ENCODE data around the gene ARID2. TPM values are rescaled to one million over a fixed set of nuclear protein-coding genes. Genes with fewer than 3 reads are reported as not detected.

The ARID2 gene
- polyA plus RNA-seq, 3 donors from 2014 or later, result 3.8 to 14.8 (median 4.3) TPM

- Mint-ChIP-seq H3K9me3 (peaks cover 0 to 9% (median 0%) of the 10 kb centered on the region in 6 donors), H3K4me3 (no peak overlapping the region), H3K4me1 (peaks cover 0 to 11% of the 10 kb centered on the region in 2 donors), H3K27me3 (ENCODE audit: low read depth in 3 of 3) (peaks cover 2 to 3% (median 3%) of the 10 kb centered on the region in 3 donors), H3K36me3 (peaks cover 12 to 14% (median 14%) of the 10 kb centered on the region in 3 donors), H3K27ac (no peak overlapping the region)
- DNase-seq, result no peak
Observed at GRCh38 chr12:45703942-45704341, 25.6 kb upstream of the ARID2 start.

GRCh38 chr12:45704968-45705367, 24.5 kb upstream of the ARID2 start:
- H3K36me3 Mint-ChIP-seq, result peaks cover 12 to 14% (median 14%) of the 10 kb centered on the region in 3 donors
- H3K9me3 Mint-ChIP-seq, result peaks cover 0 to 9% (median 0%) of the 10 kb centered on the region in 6 donors
- no peak overlapping the region for H3K4me3 Mint-ChIP-seq
- H3K27me3 Mint-ChIP-seq (ENCODE audit: low read depth in 3 of 3), result peaks cover 2 to 3% (median 3%) of the 10 kb centered on the region in 3 donors
- no peak overlapping the region for H3K27ac Mint-ChIP-seq
- peaks cover 0 to 19% of the 10 kb centered on the region in 2 donors for H3K4me1 Mint-ChIP-seq
- no peak for DNase-seq

GRCh38 chr12:45705404-45705803, 24.1 kb upstream of the ARID2 start:
- peaks cover 0 to 9% (median 0%) of the 10 kb centered on the region in 6 donors for H3K9me3 Mint-ChIP-seq
- no peak overlapping the region for H3K4me3 Mint-ChIP-seq
- peaks cover 12 to 14% (median 14%) of the 10 kb centered on the region in 3 donors for H3K36me3 Mint-ChIP-seq
- peaks cover 0 to 19% of the 10 kb centered on the region in 2 donors for H3K4me1 Mint-ChIP-seq
- no peak overlapping the region for H3K27ac Mint-ChIP-seq
- DNase-seq, result no peak
- H3K27me3 Mint-ChIP-seq (ENCODE audit: low read depth in 3 of 3), result peaks cover 2 to 3% (median 3%) of the 10 kb centered on the region in 3 donors

DNA sequence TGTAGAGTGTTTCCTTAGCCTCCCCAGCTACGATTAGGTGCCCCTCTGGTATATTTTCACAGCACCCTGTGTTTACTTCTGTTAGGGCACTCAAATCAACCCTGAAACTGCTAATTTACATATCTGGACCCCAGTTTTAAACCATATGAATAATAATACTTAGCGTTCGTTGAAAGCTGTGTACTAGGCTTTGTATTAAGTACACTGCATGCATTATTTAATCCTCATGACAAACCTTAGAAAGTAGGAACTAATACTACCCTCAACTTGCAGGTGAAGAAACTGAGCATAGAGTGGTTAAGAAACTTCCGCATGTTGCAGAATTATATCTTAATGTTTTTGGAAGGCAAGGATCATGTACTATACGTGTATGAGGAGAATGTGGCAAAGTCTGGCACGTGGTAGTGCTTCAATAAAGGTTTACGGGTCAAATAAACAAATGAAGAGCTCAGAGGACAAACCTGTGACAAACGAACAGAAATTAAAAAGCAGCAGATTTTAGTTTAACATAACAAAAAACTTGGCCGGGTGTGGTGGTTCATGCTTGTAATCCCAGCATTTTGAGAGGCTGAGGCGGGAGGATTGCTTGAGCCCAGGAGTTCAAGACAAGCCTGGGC, 22.2 kb upstream of the ARID2 start:
- Mint-ChIP-seq H3K4me1 (peaks cover 0 to 19% of the 10 kb centered on the region in 2 donors), H3K9me3 (no peaks in the 10 kb centered on the region), H3K36me3 (peaks cover 7 to 14% (median 12%) of the 10 kb centered on the region in 3 donors), H3K4me3 (no peak overlapping the region), H3K27me3 (ENCODE audit: low read depth in 3 of 3) (peaks cover 2 to 3% (median 3%) of the 10 kb centered on the region in 3 donors), H3K27ac (no peak overlapping the region)
- no peak for DNase-seq

- peaks cover 1 to 4% (median 2%) of the 10 kb centered on the region in 3 donors for H3K27me3 Mint-ChIP-seq (ENCODE audit: low read depth in 3 of 3)
- H3K27ac Mint-ChIP-seq, result peak overlapping the region in 2 of 6 donors; percentile 38 to 65
Observed at GRCh38 chr12:45708363-45708762, 21.1 kb upstream of the ARID2 start.

GRCh38 chr12:45708901-45709300, 20.6 kb upstream of the ARID2 start:
- no peak overlapping the region for H3K4me3 Mint-ChIP-seq
- H3K36me3 Mint-ChIP-seq, result peaks cover 7 to 14% (median 8%) of the 10 kb centered on the region in 3 donors
- H3K27me3 Mint-ChIP-seq (ENCODE audit: low read depth in 3 of 3), result peaks cover 1 to 4% (median 2%) of the 10 kb centered on the region in 3 donors
- H3K27ac Mint-ChIP-seq, result no peak overlapping the region
- peaks cover 5 to 32% of the 10 kb centered on the region in 2 donors for H3K4me1 Mint-ChIP-seq
- DNase-seq, result no peak
- no peaks in the 10 kb centered on the region for H3K9me3 Mint-ChIP-seq

More at GRCh38 chr12:45708363-45708762, 21.1 kb upstream of the ARID2 start:
- H3K4me3 Mint-ChIP-seq, result no peak overlapping the region
- no peak for DNase-seq
- no peaks in the 10 kb centered on the region for H3K9me3 Mint-ChIP-seq
- peaks cover 0 to 26% of the 10 kb centered on the region in 2 donors for H3K4me1 Mint-ChIP-seq
- H3K36me3 Mint-ChIP-seq, result peaks cover 7 to 14% (median 8%) of the 10 kb centered on the region in 3 donors

DNA sequence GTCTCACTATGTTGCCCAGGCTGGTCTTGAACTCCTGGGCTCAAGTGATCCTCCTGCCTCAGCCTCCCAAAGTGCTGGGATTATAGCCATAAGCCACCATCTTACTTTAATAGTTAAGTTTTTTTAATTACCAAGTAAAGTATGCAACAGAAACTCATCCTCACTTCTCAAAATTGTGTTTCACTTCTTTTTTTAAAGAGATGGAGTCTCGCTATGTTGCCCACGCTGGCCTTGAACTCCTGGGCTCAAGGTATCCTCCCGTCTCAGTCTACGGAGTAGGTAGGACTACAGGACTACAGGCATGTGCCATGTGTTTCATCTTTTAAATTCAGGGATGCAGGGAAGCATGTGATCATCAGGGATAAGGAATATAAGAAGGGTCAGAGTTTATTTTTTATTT, 17.2 kb upstream of the ARID2 start:
- DNase-seq, result no peak
- H3K4me3 Mint-ChIP-seq, result no peak overlapping the region
- no peaks in the 10 kb centered on the region for H3K9me3 Mint-ChIP-seq
- peaks cover 8 to 37% of the 10 kb centered on the region in 2 donors for H3K4me1 Mint-ChIP-seq
- peaks cover 0 to 3% (median 0%) of the 10 kb centered on the region in 3 donors for H3K36me3 Mint-ChIP-seq
- H3K27me3 Mint-ChIP-seq (ENCODE audit: low read depth in 3 of 3), result peaks cover 1 to 2% (median 2%) of the 10 kb centered on the region in 3 donors
- no peak overlapping the region for H3K27ac Mint-ChIP-seq

DNA sequence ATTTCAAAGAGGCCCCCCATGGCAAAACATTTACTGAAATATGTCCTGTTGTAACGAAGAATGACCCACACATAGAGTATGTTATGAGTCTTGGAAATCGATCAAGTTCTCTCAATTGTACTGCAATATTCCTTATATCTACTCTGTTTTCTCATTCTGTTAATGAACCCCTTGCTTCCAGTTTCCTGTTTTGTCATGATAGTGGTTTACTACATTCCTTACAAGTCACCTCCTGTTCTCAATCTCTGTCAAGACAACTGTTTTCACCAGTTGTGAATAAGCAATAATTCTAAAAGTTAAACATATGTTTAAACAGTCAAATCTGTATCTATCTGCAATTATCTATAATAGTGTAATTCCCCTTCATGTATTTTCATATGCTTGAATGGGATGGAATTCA, 16.4 kb upstream of the ARID2 start:
- Mint-ChIP-seq H3K9me3 (no peaks in the 10 kb centered on the region), H3K27ac (peak overlapping the region in 1 of 6 donors; percentile 61), H3K4me3 (no peak overlapping the region), H3K27me3 (ENCODE audit: low read depth in 3 of 3) (peaks cover 1 to 2% (median 2%) of the 10 kb centered on the region in 3 donors), H3K36me3 (peaks cover 0 to 3% (median 0%) of the 10 kb centered on the region in 3 donors), H3K4me1 (peaks cover 12 to 42% of the 10 kb centered on the region in 2 donors)
- DNase-seq, result no peak

DNA sequence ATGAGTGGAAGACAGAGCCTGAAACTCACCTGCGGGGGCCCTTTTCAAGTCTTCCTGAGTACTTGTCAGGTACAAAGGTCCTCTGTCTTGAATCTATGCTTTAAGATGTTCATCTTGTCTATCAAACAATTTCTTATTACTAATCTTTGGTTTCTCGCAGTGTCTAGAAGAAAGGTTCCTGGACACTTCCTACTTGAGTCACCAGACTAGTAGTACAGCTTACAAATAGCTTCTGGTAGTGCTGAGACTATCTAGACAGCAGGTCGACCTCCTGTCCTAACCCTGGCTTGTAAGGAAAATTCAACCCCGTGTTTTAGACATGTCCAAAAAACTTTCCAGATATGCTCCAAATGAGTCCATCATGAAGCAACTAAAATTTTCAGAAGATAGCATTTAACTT, 11.2 kb upstream of the ARID2 start:
- no peak for DNase-seq
- Mint-ChIP-seq H3K27ac (peak overlapping the region in 5 of 6 donors; percentile 22 to 69 (median 44)), H3K27me3 (ENCODE audit: low read depth in 3 of 3) (peaks cover 0 to 1% (median 0%) of the 10 kb centered on the region in 3 donors), H3K4me3 (no peak overlapping the region), H3K4me1 (peaks cover 55 to 80% of the 10 kb centered on the region in 2 donors), H3K9me3 (no peaks in the 10 kb centered on the region), H3K36me3 (peaks cover 0 to 3% (median 0%) of the 10 kb centered on the region in 3 donors)

DNA sequence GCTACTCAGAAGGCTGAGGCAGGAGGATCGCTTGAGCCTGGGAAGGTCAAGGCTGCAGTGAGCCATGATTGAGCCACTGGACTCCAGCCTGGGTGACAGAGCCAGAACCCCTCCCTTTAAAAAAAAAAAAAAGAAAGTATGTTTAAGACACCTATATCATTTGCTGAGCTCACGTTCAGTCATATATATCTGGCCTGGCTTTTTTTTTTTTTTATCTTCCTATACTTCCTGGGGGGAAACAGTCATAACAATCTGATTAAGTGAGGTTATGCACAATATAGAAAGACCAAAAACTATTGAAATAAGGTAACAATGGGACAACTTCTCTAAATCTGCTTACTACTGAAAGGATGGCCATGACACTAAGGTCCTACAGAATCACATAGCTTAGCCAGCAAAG, 9.4 kb upstream of the ARID2 start:
- peak overlapping the region in 5 of 6 donors; percentile 37 to 79 (median 58) for H3K27ac Mint-ChIP-seq
- peaks cover 59 to 91% of the 10 kb centered on the region in 2 donors for H3K4me1 Mint-ChIP-seq
- peak overlapping the region in 1 of 5 donors; percentile 44 for H3K4me3 Mint-ChIP-seq
- H3K27me3 Mint-ChIP-seq (ENCODE audit: low read depth in 3 of 3), result peaks cover 0 to 1% (median 0%) of the 10 kb centered on the region in 3 donors
- peaks cover 0 to 3% (median 0%) of the 10 kb centered on the region in 3 donors for H3K36me3 Mint-ChIP-seq
- H3K9me3 Mint-ChIP-seq, result no peaks in the 10 kb centered on the region
- no peak for DNase-seq

DNA sequence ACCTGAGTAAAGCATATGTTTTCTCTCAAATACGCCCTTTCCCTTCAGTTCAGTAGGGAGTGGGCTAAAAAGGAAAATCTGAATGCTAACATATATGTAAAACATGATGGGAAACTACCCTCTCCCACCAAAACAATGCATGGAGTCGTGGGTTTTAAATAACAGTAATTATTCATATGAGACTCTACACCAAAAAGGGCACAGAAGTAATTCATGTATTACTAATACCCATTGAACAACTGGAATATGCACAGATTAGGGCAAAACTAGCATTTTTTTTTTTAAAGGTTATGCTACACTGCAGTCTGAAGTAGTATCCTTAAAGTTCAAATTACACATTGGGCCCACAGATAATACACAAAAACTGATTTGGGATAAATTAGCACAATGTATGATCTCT, 8.1 kb upstream of the ARID2 start:
- H3K4me3 Mint-ChIP-seq, result peak overlapping the region in 4 of 5 donors; percentile 2 to 57 (median 30)
- H3K36me3 Mint-ChIP-seq, result peaks cover 0 to 3% (median 0%) of the 10 kb centered on the region in 3 donors
- peaks cover 65 to 95% of the 10 kb centered on the region in 2 donors for H3K4me1 Mint-ChIP-seq
- DNase-seq, result no peak
- no peaks in the 10 kb centered on the region for H3K9me3 Mint-ChIP-seq
- H3K27me3 Mint-ChIP-seq (ENCODE audit: low read depth in 3 of 3), result peaks cover 0 to 3% (median 0%) of the 10 kb centered on the region in 3 donors
- H3K27ac Mint-ChIP-seq, result peak overlapping the region in 1 of 6 donors; percentile 11

GRCh38 chr12:45721954-45722353, 7.6 kb upstream of the ARID2 start:
- peak overlapping the region in 1 of 6 donors; percentile 7 for H3K27ac Mint-ChIP-seq
- peak overlapping the region in 4 of 5 donors; percentile 7 to 71 (median 56) for H3K4me3 Mint-ChIP-seq
- peaks cover 0 to 3% (median 0%) of the 10 kb centered on the region in 3 donors for H3K36me3 Mint-ChIP-seq
- no peaks in the 10 kb centered on the region for H3K9me3 Mint-ChIP-seq
- no peak for DNase-seq
- peaks cover 0 to 6% (median 3%) of the 10 kb centered on the region in 3 donors for H3K27me3 Mint-ChIP-seq (ENCODE audit: low read depth in 3 of 3)
- H3K4me1 Mint-ChIP-seq, result peaks cover 67 to 89% of the 10 kb centered on the region in 2 donors

- H3K27ac Mint-ChIP-seq, result peak overlapping the region; percentile 96 to 99 (median 98)
- H3K4me1 Mint-ChIP-seq, result peaks cover 58 to 71% of the 10 kb centered on the region in 2 donors
- H3K36me3 Mint-ChIP-seq, result peaks cover 0 to 3% (median 0%) of the 10 kb centered on the region in 3 donors
- H3K4me3 Mint-ChIP-seq, result peak overlapping the region; percentile 98 to 100 (median 99)
- H3K27me3 Mint-ChIP-seq (ENCODE audit: low read depth in 3 of 3), result peaks cover 10 to 38% (median 25%) of the 10 kb centered on the region in 3 donors
- no peaks in the 10 kb centered on the region for H3K9me3 Mint-ChIP-seq
- DNase-seq, result peak; percentile 50 to 59 (median 51)
Observed at GRCh38 chr12:45725631-45726602, 3.6 kb upstream of the ARID2 start.
